K562 (cell line): ENCODE results near the gene MUC3A. TPM values are rescaled to one million over a fixed set of nuclear protein-coding genes. Genes with fewer than 3 reads are reported as not detected.

Experiments used
- ATAC-seq: fragments of 200-7000 bp; cut with Tn5 transposase; 3 replicates; pipeline ENCODE4 v1.9.1; 2020; ENCODE audit warnings: moderate library complexity
- BruUV-seq: library from RNA; stranded (reverse); fragments of 400-500 nt; replicated peaks from 2 replicates; lab custom pipeline; 2021; lab: Mats Ljungman, UMichigan
- CTCF ChIA-PET: fragments of 300-600 bp; formaldehyde crosslinking; extraction: SDS; loops from one replicate; lab custom pipeline; 2021; ENCODE audit warnings: low intra/inter-chr PET ratio; lab: Yijun Ruan, JAX
- POLR2A ChIA-PET: fragments of 300-600, 350-650 bp; sonication (Branson Sonifier 250); formaldehyde crosslinking; extraction: SDS; loops from one replicate; lab custom pipeline; 2021; ENCODE audit warnings: antibody characterized with exemption, inconsistent platforms; lab: Yijun Ruan, JAX
- DNase-seq, 4 experiments: peaks; one replicate each; pipeline versions ENCODE4 v3.0.0 to v3.0.0-alpha.2; 2011 to 2018; ENCODE audit warnings: low spot score in 3 of 4, mixed read lengths in 3 of 4; ENCODE audit errors: extremely low read depth in 1 of 4
- FAIRE-seq: peaks from 2 replicates; lab custom pipeline; 2011; peaks lifted over from hg19 to GRCh38; lab: Jason Lieb, UNC
- H2AFZ ChIP-seq: 2 replicates; pipeline ENCODE4 v1.6.0; 2011; ENCODE audit warnings: low read depth, low read length, control low read depth, inconsistent platforms
- H3K27ac ChIP-seq: fragments of 200-600 bp; 3 replicates; pipeline ENCODE4 v1.8.0; 2011; ENCODE audit warnings: low read depth, mild to moderate bottlenecking, control low read depth, inconsistent platforms, low read length, moderate library complexity, mixed read lengths; ENCODE audit errors: extremely low read depth
- H3K27me3 ChIP-seq, 2 experiments: fragments of 300-600 bp in 1 of 2; 2 replicates in 1 of 2; 3 replicates in 1 of 2; pipeline versions ENCODE4 v1.6.0 to v1.8.0; 2011; ENCODE audit warnings: inconsistent platforms in 2 of 2, low read length in 2 of 2, mild to moderate bottlenecking in 1 of 2, mixed read lengths in 1 of 2, moderate library complexity in 1 of 2; ENCODE audit not compliant: control insufficient read depth in 2 of 2, insufficient read depth in 2 of 2
- H3K36me3 ChIP-seq: fragments of 300-600 bp; 3 replicates; pipeline ENCODE4 v1.8.0; 2011; ENCODE audit warnings: mild to moderate bottlenecking, low read length, inconsistent platforms; ENCODE audit not compliant: control insufficient read depth, insufficient read depth
- H3K4me1 ChIP-seq, 2 experiments: fragments of 200-600 bp in 1 of 2; replicated peaks in 1 of 2; 2 replicates in 1 of 2; 3 replicates in 1 of 2; pipeline versions ENCODE4 v1.5.1 to v1.8.0; 2011; ENCODE audit warnings: inconsistent platforms in 2 of 2, low read length in 2 of 2, mild to moderate bottlenecking in 1 of 2, mixed read lengths in 1 of 2, moderate library complexity in 1 of 2; ENCODE audit not compliant: control insufficient read depth in 2 of 2, insufficient read depth in 2 of 2
- H3K4me2 ChIP-seq: 2 replicates; pipeline ENCODE4 v1.6.1; 2011; ENCODE audit warnings: low read length, control low read depth, inconsistent platforms, mixed read lengths; ENCODE audit not compliant: insufficient read depth
- H3K4me3 ChIP-seq: fragments of 200-600 bp; sonication (generic), shearing (Covaris generic); 2 replicates; pipeline ENCODE4 v1.5.1; 2016; ENCODE audit warnings: control low read depth, inconsistent platforms
- H3K79me2 ChIP-seq: fragments of 200-600 bp; 3 replicates; pipeline ENCODE4 v1.8.0; 2011; ENCODE audit warnings: low read length, inconsistent platforms; ENCODE audit not compliant: control insufficient read depth, insufficient read depth
- H3K9ac ChIP-seq, 2 experiments: 2 replicates each; pipeline versions ENCODE4 v1.6.0 to v1.6.1; 2011; ENCODE audit warnings: low read depth in 2 of 2, low read length in 2 of 2, control low read depth in 1 of 2, inconsistent platforms in 1 of 2, mild to moderate bottlenecking in 1 of 2, mixed read lengths in 1 of 2; ENCODE audit not compliant: insufficient read depth in 1 of 2
- H3K9me1 ChIP-seq: one replicate; pipeline ENCODE4 v1.6.0; 2011; ENCODE audit warnings: inconsistent platforms, mild to moderate bottlenecking, low read length, moderate library complexity; ENCODE audit not compliant: control insufficient read depth, insufficient read depth
- H3K9me3 ChIP-seq: replicated peaks from 2 replicates; pipeline ENCODE4 v1.5.1; 2011; ENCODE audit warnings: low read depth, low read length, inconsistent platforms; ENCODE audit not compliant: control insufficient read depth, insufficient read depth
- H4K20me1 ChIP-seq: replicated peaks from 2 replicates; pipeline ENCODE4 v1.6.1; 2011; ENCODE audit warnings: low read length, inconsistent platforms, mixed read lengths; ENCODE audit not compliant: control insufficient read depth, insufficient read depth
- ARID4B ChIP-seq: sonication (generic); formaldehyde crosslinking; IDR thresholded peaks from 2 replicates; pipeline ENCODE4 v1.8.0; 2022; ENCODE audit warnings: mild to moderate bottlenecking, missing genetic modification reagents
- HNRNPLL ChIP-seq: fragments of 200-400 bp; formaldehyde crosslinking; IDR thresholded peaks from 2 replicates; pipeline ENCODE4 v1.6.1; 2017; ENCODE audit warnings: low read length, low read depth, mild to moderate bottlenecking; ENCODE audit not compliant: poor library complexity, severe bottlenecking
- KDM4B ChIP-seq, 2 experiments: fragments of 450-650 bp in 1 of 2; sonication (generic) in 1 of 2; IDR thresholded peaks; 2 replicates each; pipeline ENCODE4 v1.6.1; 2016 to 2017; ENCODE audit warnings: borderline replicate concordance in 2 of 2, antibody characterized with exemption in 1 of 2, low read depth in 1 of 2, mild to moderate bottlenecking in 1 of 2
- NR4A1 ChIP-seq, 2 experiments: fragments of 250-450 bp in 1 of 2; fragments of 450-650 bp in 1 of 2; sonication (Bioruptor Pico) in 1 of 2; IDR thresholded peaks; 2 replicates each; pipeline versions ENCODE4 v1.4.0 to v1.6.1; 2016 to 2020; ENCODE audit warnings: mild to moderate bottlenecking in 2 of 2, missing compliant biosample characterization in 1 of 2, missing genetic modification characterization in 1 of 2, moderate library complexity in 1 of 2
- RBM22 ChIP-seq: fragments of 200-400 bp; formaldehyde crosslinking; IDR thresholded peaks from 2 replicates; pipeline ENCODE4 v1.6.1; 2018; ENCODE audit warnings: low read length, low read depth; ENCODE audit not compliant: poor library complexity, severe bottlenecking
- SLC30A9 ChIP-seq: fragments of 250-450 bp; sonication (Bioruptor Pico); IDR thresholded peaks from 2 replicates; pipeline ENCODE4 v1.8.0; 2022; ENCODE audit warnings: mild to moderate bottlenecking, moderate library complexity
- SMAD1 ChIP-seq: fragments of 150-350 bp; IDR thresholded peaks from 2 replicates; pipeline ENCODE4 v1.6.1; 2014; ENCODE audit warnings: low read length, low read depth; ENCODE audit not compliant: partially characterized antibody
- TFAP4 ChIP-seq: sonication (generic); formaldehyde crosslinking; IDR thresholded peaks from 2 replicates; pipeline ENCODE4 v1.8.0; 2022; ENCODE audit warnings: missing genetic modification reagents, mild to moderate bottlenecking, moderate library complexity, borderline replicate concordance
- XRCC5 ChIP-seq: fragments of 200-400 bp; formaldehyde crosslinking; IDR thresholded peaks from 2 replicates; pipeline ENCODE4 v1.6.1; 2017; ENCODE audit warnings: low read depth, mild to moderate bottlenecking, low read length
- ZBTB7A ChIP-seq: IDR thresholded peaks from 2 replicates; pipeline ENCODE4 v1.6.1; 2011; ENCODE audit warnings: low read depth, mild to moderate bottlenecking, low read length, moderate library complexity, borderline replicate concordance; ENCODE audit not compliant: control insufficient read depth
- ZNF274 ChIP-seq: IDR thresholded peaks from 2 replicates; pipeline ENCODE4 v1.6.1; 2011; ENCODE audit warnings: low read depth, mild to moderate bottlenecking, low read length, moderate library complexity, borderline replicate concordance
- ZNF354B ChIP-seq: fragments of 250-450 bp; sonication (Bioruptor Pico); IDR thresholded peaks from 2 replicates; pipeline ENCODE4 v1.4.0; 2020
- ZSCAN29 ChIP-seq: fragments of 450-650 bp; IDR thresholded peaks from 2 replicates; pipeline ENCODE4 v1.6.1; 2017
- WGBS: fragments of 100-300 bp; shearing (Covaris generic); methylation state at CpG from one replicate; pipeline ENCODE4 v1.1.6; 2016; ENCODE audit warnings: low coverage, mixed read lengths; ENCODE audit not compliant: insufficient coverage; ENCODE audit errors: missing lambda C conversion rate; 5-methylcytosine and 5-hydroxymethylcytosine counted together
- in situ Hi-C: fragments of 300-500 bp; cut with MboI; formaldehyde crosslinking; loops from 4 replicates; pipeline ENCODE4 v1.15.0; 2018; ENCODE audit warnings: inconsistent platforms, mixed read lengths
- intact Hi-C: fragments of 100-400 bp; cut with micrococcal nuclease; formaldehyde crosslinking; loops from 2 replicates; pipeline ENCODE4 v1.14.2; 2022
- polyA plus RNA-seq, 8 experiments: library from polyadenylated mRNA; depleted of rRNA in 4 of 8; stranded (reverse) in 5 of 8; unstranded in 3 of 8; fragments of >200 nt; fragmentation: Nextera tagmentation in 2 of 8; fragmentation: Illumina TruSeq in 1 of 8; extraction: Ambion mirVana in 2 of 8; extraction: Trizol in 1 of 8; gene quantifications; 2 replicates each; pipeline versions ENCODE4 v1.2.1 to v1.2.3, GENCODE V29; 2011 to 2014; ENCODE audit warnings: inconsistent platforms in 1 of 8, missing spikeins in 1 of 8
- total RNA-seq, 7 experiments: library from RNA; depleted of rRNA in 6 of 7; stranded (reverse); fragments of >200 nt in 6 of 7; fragmentation: Illumina TruSeq in 2 of 7; extraction: Trizol in 2 of 7; gene quantifications; 2 replicates each; pipeline versions ENCODE4 v1.2.1 to v1.2.3, GENCODE V29; 2011 to 2021; ENCODE audit warnings: low replicate concordance in 1 of 7

The MUC3A gene
- total and polyA plus RNA-seq, 9 of the 15 experiments (the other 6 are each of a cell fraction or from before 2014, with no cell fraction given), result 0.06 to 2.2 (median 0.20) TPM; not detected in 1

GRCh38 chr7:100965723-100966541 lies 16.6 kb downstream of the MUC3A start:
- peaks cover 44 to 72% of the 10 kb centered on the region in 2 experiments for H3K27me3 ChIP-seq
- no peak overlapping the region for H3K27ac ChIP-seq
- ChIA-PET POLR2A (interaction anchor here (0.5 to 0.7 kb wide), 2 partner anchors 10 to 536 kb away, joined by 3 read pairs; partner anchors contain the start of gene MEPCE), CTCF (interaction anchor here (0.6 to 1.8 kb wide), 3 partner anchors 58 to 112 kb away, joined by 4 to 13 read pairs (median 9); no protein-coding TSS in a partner anchor)
- H3K9me3 ChIP-seq, result no peaks in the 10 kb centered on the region
- H4K20me1 ChIP-seq, result peaks cover 20% of the 10 kb centered on the region
- WGBS, result 2% methylated on average over 56 of the region's 58 CpGs
- H3K4me1 ChIP-seq, result peaks cover 12 to 25% of the 10 kb centered on the region in 2 experiments; a peak in 4 of 5 replicates
- H2AFZ ChIP-seq, result peak overlapping the region; percentile 79
- no peaks in the 10 kb centered on the region for H3K79me2 ChIP-seq
- FAIRE-seq (no peak), DNase-seq (peak; percentile 95 to 99 (median 98)), ATAC-seq (peak; percentile 97)
- no TSS peak for BruUV-seq
- H3K9me1 ChIP-seq, result peaks cover 10% of the 10 kb centered on the region
- in situ Hi-C loops (no loop called here), intact Hi-C loops (loop anchor here (1.0 to 5.0 kb wide), 4 partner anchors 69 to 169 kb away; no protein-coding TSS in a partner anchor)
- H3K36me3 ChIP-seq, result no peaks in the 10 kb centered on the region
- peak overlapping the region; percentile 43 for H3K4me3 ChIP-seq
- peak overlapping the region in 1 of 2 experiments; percentile 66; a peak in 2 of 4 replicates for H3K9ac ChIP-seq
- peak overlapping the region; percentile 85 for H3K4me2 ChIP-seq
- no peak for TF ChIP-seq ZNF354B
- no peak for TF ChIP-seq ZNF274
- TF ChIP-seq RBM22, result no peak
- TF ChIP-seq NR4A1 (CRISPR knock-in tag; IDR thresholded peaks at IDR 0.05), result no peak
- TF ChIP-seq NR4A1 (tag; IDR thresholded peaks at IDR 0.05), result 0 out of 2 replicates have a peak, but pooled peaks have one; percentile 44
- TF ChIP-seq SMAD1, result peak; percentile 36
- TF ChIP-seq KDM4B (IDR thresholded peaks at IDR 0.05; ENCODE audit: borderline replicate concordance in 2 of 2, low read depth in 1 of 2), result 0 out of 4 replicates have a peak, but pooled peaks of 1 of the 2 experiments have one; percentile 43
- peak; percentile 87; the same call in 1 of the 2 replicates for TF ChIP-seq XRCC5
- TF ChIP-seq TFAP4 (CRISPR knock-in tag), result peak; percentile 89; the same call in 1 of the 2 replicates
- TF ChIP-seq ZBTB7A, result peak; percentile 87
- TF ChIP-seq SLC30A9, result no peak
- peak; percentile 57; the same call in 1 of the 2 replicates for TF ChIP-seq ZSCAN29
- TF ChIP-seq HNRNPLL, result peak; percentile 27
- no peak for TF ChIP-seq ARID4B (CRISPR knock-in tag)
